Gastrocnemius medialis (tissue), 4 donors: ENCODE measurements around the gene CLDN7.

Experiments
- CTCF ChIP-seq, 5 experiments: fragments of 450-650 bp in 3 of 5; fragments of 200-600 bp in 2 of 5; sonication (generic) in 2 of 5; IDR thresholded peaks in 4 of 5; conservative IDR thresholded peaks in 1 of 5; 1 replicate in 4 of 5; 2 replicates in 1 of 5; pipeline ENCODE4 v1.5.1; 2016 to 2019; ENCODE audit warnings: antibody characterized with exemption in 5 of 5, mild to moderate bottlenecking in 3 of 5, moderate library complexity in 3 of 5
- POLR2A ChIP-seq, 2 donors: fragments of 450-650 bp; IDR thresholded peaks; one replicate each; pipeline ENCODE4 v1.6.1; 2017; ENCODE audit warnings: antibody characterized with exemption in 2 of 2, mild to moderate bottlenecking in 2 of 2, moderate library complexity in 2 of 2

- TF ChIP-seq POLR2A (IDR thresholded peaks at IDR 0.05) (peak; percentile 46 to 47), CTCF (IDR thresholded peaks at IDR 0.05 in 4 of 5, conservative IDR thresholded peaks at IDR 0.05 in 1 of 5) (no peak)
Observed at GRCh38 chr17:7281953-7282751, 19.9 kb upstream of the CLDN7 start.
